Measurements from ENCODE around the gene CEPT1.

CEPT1 gene

GRCh38 chr1:111145963-111146768 lies 6.1 kb downstream of the CEPT1 start:
- DNase-seq (ENCODE audit: low read depth): no peak

GRCh38 chr1:111147948-111148347 lies 7.9 kb downstream of the CEPT1 start:
- no peak for DNase-seq (ENCODE audit: low read depth)

- no peak for DNase-seq (ENCODE audit: low read depth)
These were observed 8.4 kb downstream of the CEPT1 start for GRCh38 chr1:111148376-111148881.

- DNase-seq (ENCODE audit: low read depth): no peak
These were observed 11.8 kb downstream of the CEPT1 start for GRCh38 chr1:111151838-111152237.

GRCh38 chr1:111154021-111154999 lies 14.3 kb downstream of the CEPT1 start:
- no peak for DNase-seq (ENCODE audit: low read depth)

GRCh38 chr1:111157431-111157830 lies 17.4 kb downstream of the CEPT1 start:
- DNase-seq (ENCODE audit: low read depth): no peak

GRCh38 chr1:111161843-111162487 lies 21.9 kb downstream of the CEPT1 start:
- peak; percentile 41 for DNase-seq (ENCODE audit: low read depth)

- no peak for DNase-seq (ENCODE audit: low read depth)
These were observed 22.5 kb downstream of the CEPT1 start for GRCh38 chr1:111162488-111162880.

GRCh38 chr1:111163363-111163762 lies 23.3 kb downstream of the CEPT1 start:
- no peak for DNase-seq (ENCODE audit: low read depth)

GRCh38 chr1:111164151-111164550 lies 24.1 kb downstream of the CEPT1 start:
- DNase-seq (ENCODE audit: low read depth): peak; percentile 22

- no peak for DNase-seq (ENCODE audit: low read depth)
These were observed 32.4 kb downstream of the CEPT1 start for GRCh38 chr1:111172463-111172862.

- no peak for DNase-seq (ENCODE audit: low read depth)
These were observed 34.0 kb downstream of the CEPT1 start for GRCh38 chr1:111174070-111174469.

- no peak for DNase-seq (ENCODE audit: low read depth)
These were observed 35.3 kb downstream of the CEPT1 start for GRCh38 chr1:111175349-111175748.

- DNase-seq (ENCODE audit: low read depth): no peak
These were observed 36.7 kb downstream of the CEPT1 start for GRCh38 chr1:111176678-111177077.

- no peak for DNase-seq (ENCODE audit: low read depth)
These were observed 40.0 kb downstream of the CEPT1 start for GRCh38 chr1:111179968-111180533.

GRCh38 chr1:111182052-111182451 lies 42.0 kb downstream of the CEPT1 start:
- DNase-seq (ENCODE audit: low read depth): no peak

- DNase-seq (ENCODE audit: low read depth): no peak
These were observed 43.5 kb downstream of the CEPT1 start for GRCh38 chr1:111183308-111184069.

- no peak for DNase-seq (ENCODE audit: low read depth)
These were observed 44.6 kb downstream of the CEPT1 start for GRCh38 chr1:111184663-111185062.

- peak; percentile 38 for DNase-seq (ENCODE audit: low read depth)
These were observed 51.0 kb downstream of the CEPT1 start for GRCh38 chr1:111190931-111191451.

GRCh38 chr1:111191496-111191895 lies 51.5 kb downstream of the CEPT1 start:
- DNase-seq (ENCODE audit: low read depth): peak; percentile 57

- DNase-seq (ENCODE audit: low read depth): no peak
These were observed 52.1 kb downstream of the CEPT1 start for GRCh38 chr1:111192074-111192473.

Data from iris pigment epithelial cell (primary cell).